ENCODE data around the gene HNRNPF.

- TF ChIP-seq ZNF174 (tag by site-specific recombination; IDR thresholded peaks at IDR 0.05) (no peak), KLF7 (tag by site-specific recombination; IDR thresholded peaks at IDR 0.05; ENCODE audit: borderline replicate concordance) (no peak), ZNF560 (tag by site-specific recombination; IDR thresholded peaks at IDR 0.05; ENCODE audit: borderline replicate concordance) (no peak), FEZF1 (tag by site-specific recombination; IDR thresholded peaks at IDR 0.05) (no peak), ZNF292 (tag by site-specific recombination; IDR thresholded peaks at IDR 0.05; ENCODE audit: borderline replicate concordance, low read depth) (no peak), ZNF16 (tag by site-specific recombination; IDR thresholded peaks at IDR 0.05; ENCODE audit: low read depth) (no peak), YY1 (tag by site-specific recombination; IDR thresholded peaks at IDR 0.05) (no peak), ZNF654 (tag by site-specific recombination; IDR thresholded peaks at IDR 0.05; ENCODE audit: low read depth) (no peak)
- TF ChIP-seq, protein P1, sequence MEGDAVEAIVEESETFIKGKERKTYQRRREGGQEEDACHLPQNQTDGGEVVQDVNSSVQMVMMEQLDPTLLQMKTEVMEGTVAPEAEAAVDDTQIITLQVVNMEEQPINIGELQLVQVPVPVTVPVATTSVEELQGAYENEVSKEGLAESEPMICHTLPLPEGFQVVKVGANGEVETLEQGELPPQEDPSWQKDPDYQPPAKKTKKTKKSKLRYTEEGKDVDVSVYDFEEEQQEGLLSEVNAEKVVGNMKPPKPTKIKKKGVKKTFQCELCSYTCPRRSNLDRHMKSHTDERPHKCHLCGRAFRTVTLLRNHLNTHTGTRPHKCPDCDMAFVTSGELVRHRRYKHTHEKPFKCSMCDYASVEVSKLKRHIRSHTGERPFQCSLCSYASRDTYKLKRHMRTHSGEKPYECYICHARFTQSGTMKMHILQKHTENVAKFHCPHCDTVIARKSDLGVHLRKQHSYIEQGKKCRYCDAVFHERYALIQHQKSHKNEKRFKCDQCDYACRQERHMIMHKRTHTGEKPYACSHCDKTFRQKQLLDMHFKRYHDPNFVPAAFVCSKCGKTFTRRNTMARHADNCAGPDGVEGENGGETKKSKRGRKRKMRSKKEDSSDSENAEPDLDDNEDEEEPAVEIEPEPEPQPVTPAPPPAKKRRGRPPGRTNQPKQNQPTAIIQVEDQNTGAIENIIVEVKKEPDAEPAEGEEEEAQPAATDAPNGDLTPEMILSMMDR (tag by site-specific recombination; IDR thresholded peaks at IDR 0.05) = no peak
Measured at GRCh38 chr10:43393606-43394360, 15.2 kb downstream of the HNRNPF start.

Data from HEK293 (cell line).